ENCODE data around the gene PLEKHA8. TPM values are rescaled to one million over a fixed set of nuclear protein-coding genes. Genes with fewer than 3 reads are reported as not detected.

The PLEKHA8 gene
- total and polyA plus RNA-seq, 2 experiments from 2014 or later = 16.8 to 25.9 TPM

- H3K9me3 ChIP-seq (ENCODE audit: low read depth) = no peaks in the 10 kb centered on the region
- TF ChIP-seq, protein P1, sequence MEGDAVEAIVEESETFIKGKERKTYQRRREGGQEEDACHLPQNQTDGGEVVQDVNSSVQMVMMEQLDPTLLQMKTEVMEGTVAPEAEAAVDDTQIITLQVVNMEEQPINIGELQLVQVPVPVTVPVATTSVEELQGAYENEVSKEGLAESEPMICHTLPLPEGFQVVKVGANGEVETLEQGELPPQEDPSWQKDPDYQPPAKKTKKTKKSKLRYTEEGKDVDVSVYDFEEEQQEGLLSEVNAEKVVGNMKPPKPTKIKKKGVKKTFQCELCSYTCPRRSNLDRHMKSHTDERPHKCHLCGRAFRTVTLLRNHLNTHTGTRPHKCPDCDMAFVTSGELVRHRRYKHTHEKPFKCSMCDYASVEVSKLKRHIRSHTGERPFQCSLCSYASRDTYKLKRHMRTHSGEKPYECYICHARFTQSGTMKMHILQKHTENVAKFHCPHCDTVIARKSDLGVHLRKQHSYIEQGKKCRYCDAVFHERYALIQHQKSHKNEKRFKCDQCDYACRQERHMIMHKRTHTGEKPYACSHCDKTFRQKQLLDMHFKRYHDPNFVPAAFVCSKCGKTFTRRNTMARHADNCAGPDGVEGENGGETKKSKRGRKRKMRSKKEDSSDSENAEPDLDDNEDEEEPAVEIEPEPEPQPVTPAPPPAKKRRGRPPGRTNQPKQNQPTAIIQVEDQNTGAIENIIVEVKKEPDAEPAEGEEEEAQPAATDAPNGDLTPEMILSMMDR (IDR thresholded peaks at IDR 0.05; ENCODE audit: low read depth, low read length) = no peak
- H3K27ac ChIP-seq = no peak overlapping the region
- no peaks in the 10 kb centered on the region for H3K27me3 ChIP-seq
- H3K4me3 ChIP-seq = no peak overlapping the region
- H3K4me1 ChIP-seq (ENCODE audit: low read depth) = peaks cover 16% of the 10 kb centered on the region
- H3K36me3 ChIP-seq = no peaks in the 10 kb centered on the region
- DNase-seq (ENCODE audit: low read depth in 1 of 2, low spot score in 1 of 2) = no peak
These were observed 122.5 kb downstream of the PLEKHA8 start for GRCh38 chr7:30150711-30151110.

GRCh38 chr7:30154111-30154587, 125.9 kb downstream of the PLEKHA8 start:
- H3K36me3 ChIP-seq = no peaks in the 10 kb centered on the region
- DNase-seq (ENCODE audit: low read depth in 1 of 2, low spot score in 1 of 2) = no peak
- TF ChIP-seq, protein P1 (IDR thresholded peaks at IDR 0.05; ENCODE audit: low read depth, low read length) = no peak
- no peaks in the 10 kb centered on the region for H3K9me3 ChIP-seq (ENCODE audit: low read depth)
- no peak overlapping the region for H3K4me3 ChIP-seq
- no peaks in the 10 kb centered on the region for H3K27me3 ChIP-seq
- H3K27ac ChIP-seq = no peak overlapping the region
- no peaks in the 10 kb centered on the region for H3K4me1 ChIP-seq (ENCODE audit: low read depth)

GRCh38 chr7:30155481-30155880, 127.3 kb downstream of the PLEKHA8 start:
- Histone ChIP-seq H3K36me3 (no peaks in the 10 kb centered on the region), H3K4me3 (no peak overlapping the region), H3K9me3 (ENCODE audit: low read depth) (no peaks in the 10 kb centered on the region), H3K27me3 (no peaks in the 10 kb centered on the region), H3K27ac (no peak overlapping the region), H3K4me1 (ENCODE audit: low read depth) (peaks cover 10% of the 10 kb centered on the region)
- TF ChIP-seq, protein P1 (IDR thresholded peaks at IDR 0.05; ENCODE audit: low read depth, low read length) = no peak
- no peak for DNase-seq (ENCODE audit: low read depth in 1 of 2, low spot score in 1 of 2)

GRCh38 chr7:30157204-30157603, 129.0 kb downstream of the PLEKHA8 start:
- DNase-seq (ENCODE audit: low read depth in 1 of 2, low spot score in 1 of 2) = no peak
- Histone ChIP-seq H3K4me1 (ENCODE audit: low read depth) (peaks cover 20% of the 10 kb centered on the region), H3K4me3 (no peak overlapping the region), H3K27me3 (no peaks in the 10 kb centered on the region), H3K27ac (no peak overlapping the region), H3K36me3 (no peaks in the 10 kb centered on the region), H3K9me3 (ENCODE audit: low read depth) (no peaks in the 10 kb centered on the region)
- TF ChIP-seq, protein P1 (IDR thresholded peaks at IDR 0.05; ENCODE audit: low read depth, low read length) = no peak

GRCh38 chr7:30159163-30159562, 131.0 kb downstream of the PLEKHA8 start:
- TF ChIP-seq, protein P1 (IDR thresholded peaks at IDR 0.05; ENCODE audit: low read depth, low read length) = no peak
- Histone ChIP-seq H3K27me3 (no peaks in the 10 kb centered on the region), H3K9me3 (ENCODE audit: low read depth) (no peaks in the 10 kb centered on the region), H3K27ac (no peak overlapping the region), H3K4me1 (ENCODE audit: low read depth) (peaks cover 37% of the 10 kb centered on the region), H3K36me3 (no peaks in the 10 kb centered on the region), H3K4me3 (no peak overlapping the region)
- no peak for DNase-seq (ENCODE audit: low read depth in 1 of 2, low spot score in 1 of 2)

All from cardiac muscle cell (in vitro differentiated cells and primary cell).